H9 (cell line): Measurements from ENCODE around the gene ZSWIM5. TPM values are rescaled to one million over a fixed set of nuclear protein-coding genes. Genes with fewer than 3 reads are reported as not detected.

Experiments
- DNase-seq: peaks from one replicate; pipeline ENCODE4 v3.0.0-alpha.2; 2017
- H2AFZ ChIP-seq: one replicate; pipeline ENCODE4 v1.6.1; 2013; ENCODE audit warnings: mild to moderate bottlenecking, low read length, control low read depth, moderate library complexity
- H2AK5ac ChIP-seq: 2 replicates; pipeline ENCODE4 v1.6.1; 2013; ENCODE audit warnings: low read length, control low read depth, mixed read lengths; ENCODE audit not compliant: insufficient read length
- H2BK120ac ChIP-seq: one replicate; pipeline ENCODE4 v1.6.1; 2013; ENCODE audit warnings: low read depth, mild to moderate bottlenecking, low read length, control low read depth, inconsistent platforms; ENCODE audit not compliant: poor library complexity, severe bottlenecking
- H2BK12ac ChIP-seq: 2 replicates; pipeline ENCODE4 v1.6.1; 2013; ENCODE audit warnings: low read length, control low read depth, mixed read lengths, low read depth; ENCODE audit not compliant: insufficient read length
- H2BK15ac ChIP-seq: 2 replicates; pipeline ENCODE4 v1.6.1; 2013; ENCODE audit warnings: low read depth, low read length, control low read depth
- H2BK20ac ChIP-seq: one replicate; pipeline ENCODE4 v1.6.1; 2013; ENCODE audit warnings: low read depth, mild to moderate bottlenecking, low read length, control low read depth, inconsistent platforms; ENCODE audit not compliant: poor library complexity, severe bottlenecking
- H2BK5ac ChIP-seq: 2 replicates; pipeline ENCODE4 v1.6.1; 2013; ENCODE audit warnings: low read length, control low read depth, mixed read lengths; ENCODE audit not compliant: insufficient read length
- H3K14ac ChIP-seq: 2 replicates; pipeline ENCODE4 v1.6.1; 2013; ENCODE audit warnings: low read length, control low read depth; ENCODE audit not compliant: insufficient read depth
- H3K18ac ChIP-seq: 2 replicates; pipeline ENCODE4 v1.6.1; 2013; ENCODE audit warnings: low read depth, mild to moderate bottlenecking, mixed read lengths, low read length, control low read depth; ENCODE audit not compliant: insufficient read length
- H3K23ac ChIP-seq: 2 replicates; pipeline ENCODE4 v1.6.1; 2013; ENCODE audit warnings: low read length, control low read depth, mixed read lengths, low read depth; ENCODE audit not compliant: insufficient read length
- H3K23me2 ChIP-seq: 2 replicates; pipeline ENCODE4 v1.6.1; 2013; ENCODE audit warnings: low read depth, mild to moderate bottlenecking, mixed read lengths, low read length, control low read depth; ENCODE audit not compliant: insufficient read length, poor library complexity, severe bottlenecking
- H3K27ac ChIP-seq: 2 replicates; pipeline ENCODE4 v1.5.1; 2013; ENCODE audit warnings: low read length, control low read depth, mixed read lengths, low read depth; ENCODE audit not compliant: insufficient read length
- H3K27me3 ChIP-seq: 2 replicates; pipeline ENCODE4 v1.6.1; 2013; ENCODE audit warnings: low read length, control low read depth, inconsistent platforms; ENCODE audit not compliant: insufficient read depth
- H3K4ac ChIP-seq: 2 replicates; pipeline ENCODE4 v1.6.1; 2013; ENCODE audit warnings: low read depth, mild to moderate bottlenecking, control low read depth, inconsistent platforms, low read length, moderate library complexity
- H3K4me1 ChIP-seq: 2 replicates; pipeline ENCODE4 v1.6.1; 2013; ENCODE audit warnings: low read length, control low read depth, inconsistent platforms; ENCODE audit not compliant: insufficient read depth
- H3K4me2 ChIP-seq: 2 replicates; pipeline ENCODE4 v1.6.1; 2013; ENCODE audit warnings: low read length, control low read depth, mixed read lengths; ENCODE audit not compliant: insufficient read length, insufficient read depth
- H3K56ac ChIP-seq: 2 replicates; pipeline ENCODE4 v1.6.1; 2013; ENCODE audit warnings: low read depth, mild to moderate bottlenecking, mixed read lengths, low read length, control low read depth; ENCODE audit not compliant: insufficient read length
- H3K79me1 ChIP-seq: 2 replicates; pipeline ENCODE4 v1.6.1; 2013; ENCODE audit warnings: low read depth, mild to moderate bottlenecking, moderate library complexity, low read length, control low read depth, inconsistent platforms; ENCODE audit not compliant: insufficient read depth, poor library complexity, severe bottlenecking
- H3K79me2 ChIP-seq: 2 replicates; pipeline ENCODE4 v1.6.1; 2013; ENCODE audit warnings: low read length, control low read depth, inconsistent platforms; ENCODE audit not compliant: insufficient read depth
- H3K9ac ChIP-seq: 2 replicates; pipeline ENCODE4 v1.6.1; 2013; ENCODE audit warnings: low read length, control low read depth, mixed read lengths; ENCODE audit not compliant: insufficient read length; ENCODE audit errors: extremely low read depth
- H3K9me3 ChIP-seq: one replicate; pipeline ENCODE4 v1.6.1; 2013; ENCODE audit warnings: low read depth, low read length, inconsistent platforms; ENCODE audit not compliant: control insufficient read depth
- H3T11ph ChIP-seq: one replicate; pipeline ENCODE4 v1.6.1; 2013; ENCODE audit warnings: mild to moderate bottlenecking, low read length, control low read depth, inconsistent platforms
- H4K20me1 ChIP-seq: one replicate; pipeline ENCODE4 v1.6.1; 2013; ENCODE audit not compliant: control insufficient read depth, insufficient read length, insufficient read depth
- H4K5ac ChIP-seq: 2 replicates; pipeline ENCODE4 v1.6.1; 2013; ENCODE audit warnings: low read depth, mild to moderate bottlenecking, mixed read lengths, low read length, control low read depth; ENCODE audit not compliant: insufficient read length
- H4K8ac ChIP-seq: replicated peaks from 2 replicates; pipeline ENCODE4 v1.6.1; 2013; ENCODE audit warnings: low read length, control low read depth, mixed read lengths, low read depth; ENCODE audit not compliant: insufficient read length
- H4K91ac ChIP-seq: 2 replicates; pipeline ENCODE4 v1.6.1; 2013; ENCODE audit warnings: low read depth, mild to moderate bottlenecking, moderate library complexity, mixed read lengths, low read length, control low read depth; ENCODE audit not compliant: insufficient read length
- H3K27ac Mint-ChIP-seq, 3 experiments: 2 replicates in 2 of 3; 3 replicates in 1 of 3; pipeline ENCODE4 v1.8.0; 2020 to 2021; ENCODE audit warnings: mixed read lengths in 3 of 3, mild to moderate bottlenecking in 1 of 3, moderate library complexity in 1 of 3
- H3K27me3 Mint-ChIP-seq: 2 replicates; pipeline ENCODE4 v1.8.0; 2021; ENCODE audit warnings: low read depth, mild to moderate bottlenecking, moderate library complexity, mixed read lengths
- H3K36me3 Mint-ChIP-seq, 3 experiments: 2 replicates in 2 of 3; 3 replicates in 1 of 3; pipeline ENCODE4 v1.8.0; 2020 to 2021; ENCODE audit warnings: low read depth in 3 of 3, mixed read lengths in 3 of 3; ENCODE audit not compliant: insufficient read depth in 1 of 3
- H3K4me1 Mint-ChIP-seq, 2 experiments: 2 replicates each; pipeline ENCODE4 v1.8.0; 2020; ENCODE audit warnings: mixed read lengths in 2 of 2
- H3K4me3 Mint-ChIP-seq, 2 experiments: 2 replicates in 1 of 2; 3 replicates in 1 of 2; pipeline ENCODE4 v1.8.0; 2020 to 2021; ENCODE audit warnings: mild to moderate bottlenecking in 2 of 2, mixed read lengths in 2 of 2, moderate library complexity in 1 of 2
- H3K9me3 Mint-ChIP-seq, 2 experiments: 2 replicates in 1 of 2; 3 replicates in 1 of 2; pipeline ENCODE4 v1.8.0; 2020; ENCODE audit warnings: mild to moderate bottlenecking in 2 of 2, mixed read lengths in 2 of 2, moderate library complexity in 1 of 2
- CTCF ChIP-seq: fragments of 200-600 bp; sonication (generic); conservative IDR thresholded peaks from 3 replicates; pipeline ENCODE4 v1.8.0; 2021; ENCODE audit warnings: antibody characterized with exemption, mild to moderate bottlenecking
- WGBS: extraction: QIAGEN DNeasy Blood & Tissue Kit; methylation state at CpG from one replicate; pipeline ENCODE4 v1.1.7; 2013; ENCODE audit warnings: missing lambda C conversion rate, low lambda C conversion rate, mixed read lengths; ENCODE audit not compliant: insufficient read length; ENCODE audit errors: extremely low coverage; 5-methylcytosine and 5-hydroxymethylcytosine counted together
- total RNA-seq: library from RNA; stranded (reverse); gene quantifications from 2 replicates; pipeline ENCODE4 v1.2.1, GENCODE V29; 2021

Gene ZSWIM5
- total RNA-seq, 1 experiment from 2014 or later: 3.5 TPM

DNA sequence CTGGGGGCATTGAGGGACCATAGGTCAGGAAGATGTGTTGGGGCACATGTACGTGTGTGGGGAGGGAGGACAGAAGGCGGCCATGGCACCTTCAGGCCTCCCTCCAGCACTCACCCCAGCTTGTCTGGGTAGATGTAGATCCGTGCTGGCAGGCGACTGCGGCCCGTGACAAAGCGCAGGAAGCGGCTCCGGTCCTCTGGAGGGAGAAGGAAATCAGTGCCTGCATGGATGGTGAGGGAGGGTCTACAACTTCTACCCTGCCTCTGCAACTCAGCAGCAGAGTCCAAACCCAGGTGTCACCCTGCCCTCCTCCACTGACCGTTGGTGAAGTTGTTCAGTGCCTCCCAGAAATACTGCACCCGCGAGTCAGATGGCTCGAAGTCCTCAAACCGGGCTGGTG is 202.7 kb downstream of the ZSWIM5 start:
- H3K27me3 ChIP-seq: no peaks in the 10 kb centered on the region
- no peak overlapping the region for H3K4me3 Mint-ChIP-seq
- WGBS: no CpG with 5 or more reads among the region's 14 CpGs
- no peaks in the 10 kb centered on the region for H3K4me1 ChIP-seq
- H3K27me3 Mint-ChIP-seq: no peaks in the 10 kb centered on the region
- no peaks in the 10 kb centered on the region for H3K9me3 Mint-ChIP-seq
- no peak overlapping the region for H3K56ac ChIP-seq
- no peak overlapping the region for H3K23ac ChIP-seq
- no peak overlapping the region for H3K9ac ChIP-seq
- no peak for TF ChIP-seq CTCF
- no peaks in the 10 kb centered on the region for H3K9me3 ChIP-seq
- H4K20me1 ChIP-seq: no peaks in the 10 kb centered on the region
- H3K79me2 ChIP-seq: no peaks in the 10 kb centered on the region
- H3T11ph ChIP-seq: no peak overlapping the region
- H2BK20ac ChIP-seq: no peak overlapping the region
- H3K18ac ChIP-seq: no peak overlapping the region
- H3K4me2 ChIP-seq: no peak overlapping the region
- no peak overlapping the region for H3K4ac ChIP-seq
- H3K79me1 ChIP-seq: no peaks in the 10 kb centered on the region
- no peak overlapping the region for H2BK15ac ChIP-seq
- no peak overlapping the region for H3K27ac Mint-ChIP-seq
- no peak overlapping the region for H3K14ac ChIP-seq
- DNase-seq: no peak
- H3K23me2 ChIP-seq: no peaks in the 10 kb centered on the region
- H2AK5ac ChIP-seq: no peak overlapping the region
- H3K36me3 Mint-ChIP-seq: peaks cover 7 to 64% (median 41%) of the 10 kb centered on the region in 3 experiments; a peak in 6 of 7 replicates
- no peak overlapping the region for H4K5ac ChIP-seq
- H2BK12ac ChIP-seq: no peak overlapping the region
- H2AFZ ChIP-seq: no peak overlapping the region
- no peak overlapping the region for H2BK5ac ChIP-seq
- peaks cover 4 to 6% of the 10 kb centered on the region in 2 experiments; a peak in 3 of 4 replicates for H3K4me1 Mint-ChIP-seq
- H3K27ac ChIP-seq: no peak overlapping the region
- no peak overlapping the region for H4K91ac ChIP-seq
- H2BK120ac ChIP-seq: no peak overlapping the region
- H4K8ac ChIP-seq: no peak overlapping the region
